HG03571 (cell line): ENCODE results near the gene APEH.

ENCODE experiments used
- ATAC-seq: cut with Tn5 transposase; IDR thresholded peaks from one replicate; pipeline ENCODE4 v1.9.1; 2021; ENCODE audit not compliant: unreplicated experiment

The APEH gene

DNA sequence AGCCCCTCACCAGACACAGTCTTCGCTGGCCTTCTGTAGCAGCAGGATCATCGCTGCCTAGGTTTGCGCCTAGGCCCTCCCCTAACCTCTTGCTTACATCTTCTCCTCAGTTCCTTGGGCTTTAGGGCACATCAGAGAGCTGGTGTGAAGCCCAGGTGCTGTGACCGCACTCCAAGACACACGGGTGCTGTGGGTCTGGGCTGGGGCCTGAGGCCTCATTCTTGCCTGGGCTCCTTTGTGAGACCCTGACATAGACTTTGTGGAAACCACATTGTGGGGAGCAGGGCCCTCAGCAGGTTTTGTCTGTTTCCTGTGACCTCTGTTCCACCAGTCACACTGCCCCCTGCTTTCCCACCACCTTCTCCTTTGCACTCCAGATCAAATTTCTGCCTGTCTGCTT lies 37.3 kb downstream of the APEH start:
- ATAC-seq = no peak

DNA sequence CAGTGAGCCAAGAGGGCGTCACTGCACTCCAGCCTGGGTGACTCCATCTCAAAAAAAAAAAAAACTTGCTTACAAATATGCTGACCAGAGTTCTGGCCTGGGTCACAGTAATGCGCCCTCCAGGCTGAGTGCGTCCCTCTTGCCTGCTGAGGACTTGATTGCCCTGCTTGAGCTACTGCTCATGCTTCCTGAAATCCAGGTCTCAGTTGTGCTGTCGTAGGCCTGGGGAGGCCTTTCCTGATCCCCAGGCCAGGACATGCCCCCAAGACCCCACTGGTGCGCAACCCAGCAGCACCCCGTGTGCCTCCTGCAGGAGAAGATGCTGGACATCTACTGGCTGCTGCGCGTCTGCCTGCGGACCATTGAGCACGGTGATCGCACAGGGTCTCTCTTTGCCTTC lies 38.0 kb downstream of the APEH start:
- no peak for ATAC-seq

DNA sequence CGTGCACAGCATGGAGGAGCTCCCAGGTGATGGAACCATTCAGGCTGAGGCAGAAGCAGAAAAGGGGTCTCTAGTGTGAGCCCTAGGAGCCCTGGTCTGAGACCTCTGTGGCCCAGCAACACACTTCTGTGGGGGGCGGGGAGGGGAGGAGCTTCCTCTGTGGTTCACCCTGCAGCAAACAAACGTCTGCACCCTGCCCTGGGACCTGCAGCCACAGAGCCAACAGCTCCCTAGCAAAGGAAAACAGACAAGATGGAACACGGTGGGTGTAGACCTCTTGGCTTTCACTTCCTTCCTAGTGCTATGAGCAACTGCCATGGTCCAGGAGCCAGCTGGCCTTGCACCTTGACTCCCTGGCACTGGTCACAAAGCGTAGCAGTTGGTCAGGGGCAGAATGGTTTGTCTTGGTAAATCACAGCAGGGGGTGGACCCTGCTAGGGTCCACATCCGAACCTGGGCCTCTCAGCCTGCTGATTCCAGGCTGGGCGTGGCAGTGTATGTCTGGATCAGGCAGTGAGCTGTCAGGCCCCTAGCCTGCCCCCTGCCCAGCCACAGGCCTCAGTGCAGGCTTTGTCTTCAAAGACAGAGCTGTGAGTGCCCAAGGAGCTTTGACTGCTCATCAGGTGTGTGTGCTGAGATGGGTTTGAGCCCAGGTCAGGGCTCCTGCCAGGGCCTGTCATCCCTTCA lies 38.6 kb downstream of the APEH start:
- no peak for ATAC-seq

DNA sequence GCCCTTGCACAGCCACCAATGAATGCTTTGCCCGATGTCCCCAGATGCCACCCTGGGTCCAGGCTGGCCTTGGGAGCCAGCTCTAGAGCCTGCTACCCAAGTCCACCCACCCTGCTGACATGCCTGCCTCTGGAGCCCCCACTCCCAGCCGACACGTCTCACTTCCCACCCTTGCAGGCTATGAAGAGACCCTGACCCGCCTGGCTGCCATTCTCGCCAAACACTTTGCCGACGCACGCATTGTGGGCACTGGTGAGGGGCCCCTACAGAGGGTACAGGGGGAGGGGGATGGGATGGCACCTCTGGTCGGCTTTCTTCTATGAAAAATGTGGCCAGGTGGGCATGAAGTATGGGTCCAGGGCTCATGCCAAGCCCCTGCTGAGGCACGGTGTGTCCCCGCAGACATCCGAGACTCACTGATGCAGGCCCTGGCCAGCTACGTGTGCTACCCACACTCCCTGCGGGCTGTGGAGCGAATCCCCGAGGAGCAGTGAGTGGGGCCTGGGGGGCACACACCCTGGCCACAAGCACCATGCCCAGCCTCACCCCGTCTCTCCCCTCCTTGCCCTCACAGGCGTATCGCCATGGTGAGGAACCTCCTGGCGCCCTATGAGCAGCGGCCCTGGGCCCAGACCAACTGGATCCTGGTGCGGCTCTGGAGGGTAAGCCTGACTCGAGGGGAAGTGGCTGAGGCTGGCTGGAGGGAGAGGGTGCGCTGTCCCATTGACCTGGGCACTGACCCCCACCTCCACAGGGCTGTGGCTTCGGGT lies 39.4 kb downstream of the APEH start:
- ATAC-seq = no peak

DNA sequence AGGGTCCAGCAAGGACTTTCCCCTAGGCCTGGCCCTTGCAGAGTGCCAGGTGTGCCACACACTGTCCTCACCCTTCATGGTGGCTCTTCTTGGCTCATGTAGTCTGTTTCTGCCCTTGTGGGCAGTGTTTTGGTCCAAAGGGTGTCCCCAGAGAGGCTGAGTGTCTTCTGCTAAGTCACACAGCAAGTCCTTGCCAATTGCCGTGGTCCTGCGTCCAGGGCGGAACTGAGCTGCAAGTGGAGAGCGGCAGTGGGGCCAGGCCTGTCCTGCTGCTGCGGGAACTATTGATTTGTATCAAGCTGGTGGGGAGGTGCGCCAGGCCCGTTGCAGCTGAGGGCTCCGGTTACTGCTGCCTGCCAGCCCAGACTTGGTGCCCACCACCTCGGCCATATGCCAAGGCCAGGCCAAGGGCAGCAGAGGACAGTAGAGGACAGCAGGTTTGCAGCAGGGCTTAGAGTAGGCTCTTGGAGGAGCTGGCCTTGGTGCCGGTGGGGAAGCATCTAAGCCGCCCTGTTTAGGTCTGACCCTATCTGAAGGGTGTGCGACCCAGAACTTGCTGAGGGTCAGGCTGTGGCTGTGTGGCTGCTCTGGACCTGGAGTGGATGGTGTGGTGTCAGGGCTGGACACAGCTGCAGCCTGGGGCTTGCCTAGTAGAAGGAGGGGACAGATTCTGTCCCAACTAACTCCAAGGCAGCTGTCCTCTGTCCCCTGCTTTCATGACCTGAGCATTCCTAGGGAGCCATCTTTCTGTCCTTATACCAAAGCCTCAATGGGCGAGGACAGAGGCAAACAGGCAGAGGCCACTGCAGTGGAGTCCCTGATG lies 40.8 kb downstream of the APEH start:
- no peak for ATAC-seq

DNA sequence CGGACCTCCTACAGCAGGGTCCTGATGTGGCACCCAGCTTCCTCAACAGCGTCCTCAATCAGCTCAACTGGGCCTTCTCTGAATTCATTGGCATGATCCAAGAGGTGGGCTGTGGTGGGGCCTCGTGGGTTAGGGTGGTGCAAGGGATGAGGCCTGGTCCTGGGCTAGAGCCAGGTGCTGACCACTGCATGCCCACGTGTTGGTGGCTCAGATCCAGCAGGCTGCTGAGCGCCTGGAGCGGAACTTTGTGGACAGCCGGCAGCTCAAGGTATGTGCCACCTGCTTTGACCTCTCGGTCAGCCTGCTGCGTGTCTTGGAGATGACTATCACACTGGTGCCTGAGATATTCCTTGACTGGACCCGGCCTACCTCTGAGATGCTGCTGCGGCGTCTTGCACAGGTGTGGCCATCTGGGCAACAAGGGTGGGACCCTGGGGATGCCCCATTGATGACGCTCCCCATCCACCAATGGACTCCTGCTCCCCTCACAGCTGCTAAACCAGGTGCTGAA lies 41.5 kb downstream of the APEH start:
- ATAC-seq = no peak

DNA sequence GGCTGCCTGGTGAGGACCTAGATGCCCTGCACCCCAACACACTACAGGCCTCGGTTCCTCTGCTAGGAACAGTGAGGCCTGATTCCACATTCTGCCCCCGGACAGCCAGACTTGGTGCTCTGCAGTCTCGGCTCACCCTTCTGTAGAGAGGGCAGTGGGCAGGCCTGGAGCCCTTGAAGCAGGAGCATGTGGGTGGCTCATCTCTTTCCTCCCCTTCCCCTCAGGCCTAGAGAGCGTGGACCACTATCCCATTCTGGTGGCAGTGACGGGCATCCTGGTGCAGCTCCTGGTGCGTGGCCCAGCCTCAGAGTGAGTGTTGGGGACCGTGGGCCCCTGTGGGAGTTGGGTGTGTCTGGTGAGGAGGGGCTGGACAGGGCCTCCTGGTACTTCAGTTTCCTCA lies 42.0 kb downstream of the APEH start:
- no peak for ATAC-seq

DNA sequence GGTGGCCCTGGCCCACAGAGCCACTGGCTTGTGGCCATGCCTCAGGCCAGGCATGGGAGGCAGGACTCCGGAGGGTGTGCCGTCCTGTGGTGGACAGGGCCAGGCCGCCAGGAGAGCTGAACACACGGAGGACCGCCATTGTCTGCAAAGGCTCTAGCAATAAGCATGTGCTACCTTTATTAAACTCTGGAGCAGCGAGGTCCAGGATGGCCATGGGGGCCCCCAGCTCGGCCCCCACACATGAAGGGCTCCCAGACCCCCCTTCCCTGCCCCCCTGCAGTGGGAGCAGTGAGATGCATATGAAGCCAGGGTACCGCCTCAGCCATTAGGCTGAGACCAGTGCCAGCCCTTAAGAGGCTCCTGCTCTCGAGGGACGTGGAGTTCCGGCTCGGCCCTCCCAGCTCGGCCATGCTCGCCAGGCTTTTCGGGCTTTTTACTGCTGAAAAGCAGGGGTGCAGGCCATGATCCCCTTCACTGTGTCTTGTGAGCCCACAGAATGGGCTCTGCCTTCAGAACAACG lies 42.6 kb downstream of the APEH start:
- no peak for ATAC-seq

DNA sequence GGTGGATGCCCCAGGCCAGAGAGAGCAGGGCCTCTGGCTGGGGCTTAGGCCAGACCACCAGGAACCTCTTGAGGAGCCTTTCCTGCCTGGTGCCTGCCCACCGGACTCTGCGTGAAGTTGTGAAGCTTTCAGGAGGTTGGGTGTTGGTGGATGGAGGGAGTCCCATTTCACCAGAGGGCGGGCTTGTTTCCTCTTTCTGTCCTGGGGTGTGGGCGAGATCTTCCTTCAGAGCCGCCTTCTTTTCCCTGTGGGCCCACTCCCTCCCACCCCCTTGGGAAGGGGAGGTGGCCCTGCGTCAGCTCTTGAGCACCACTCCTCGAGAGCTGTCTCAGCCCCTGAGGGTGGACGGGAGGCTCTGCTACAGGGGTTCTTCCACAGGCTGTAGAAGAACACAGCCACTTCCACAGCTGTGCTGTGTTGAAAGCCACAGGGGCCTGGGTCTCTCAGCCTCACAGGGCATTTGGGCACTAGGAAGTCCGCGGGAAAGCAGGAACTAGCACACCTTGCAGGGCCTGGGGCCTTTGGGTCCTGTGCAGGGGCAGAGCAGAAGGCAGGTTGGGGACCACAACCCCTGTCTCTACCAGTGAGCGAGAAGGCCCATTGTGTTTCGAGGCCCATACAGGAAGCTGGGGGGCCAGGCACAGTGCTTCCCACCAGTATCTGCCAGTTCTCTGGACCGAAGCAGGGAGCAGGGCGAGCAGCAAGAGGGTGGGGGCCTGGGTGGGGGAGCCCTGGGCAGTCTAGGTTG lies 43.2 kb downstream of the APEH start:
- ATAC-seq = no peak

DNA sequence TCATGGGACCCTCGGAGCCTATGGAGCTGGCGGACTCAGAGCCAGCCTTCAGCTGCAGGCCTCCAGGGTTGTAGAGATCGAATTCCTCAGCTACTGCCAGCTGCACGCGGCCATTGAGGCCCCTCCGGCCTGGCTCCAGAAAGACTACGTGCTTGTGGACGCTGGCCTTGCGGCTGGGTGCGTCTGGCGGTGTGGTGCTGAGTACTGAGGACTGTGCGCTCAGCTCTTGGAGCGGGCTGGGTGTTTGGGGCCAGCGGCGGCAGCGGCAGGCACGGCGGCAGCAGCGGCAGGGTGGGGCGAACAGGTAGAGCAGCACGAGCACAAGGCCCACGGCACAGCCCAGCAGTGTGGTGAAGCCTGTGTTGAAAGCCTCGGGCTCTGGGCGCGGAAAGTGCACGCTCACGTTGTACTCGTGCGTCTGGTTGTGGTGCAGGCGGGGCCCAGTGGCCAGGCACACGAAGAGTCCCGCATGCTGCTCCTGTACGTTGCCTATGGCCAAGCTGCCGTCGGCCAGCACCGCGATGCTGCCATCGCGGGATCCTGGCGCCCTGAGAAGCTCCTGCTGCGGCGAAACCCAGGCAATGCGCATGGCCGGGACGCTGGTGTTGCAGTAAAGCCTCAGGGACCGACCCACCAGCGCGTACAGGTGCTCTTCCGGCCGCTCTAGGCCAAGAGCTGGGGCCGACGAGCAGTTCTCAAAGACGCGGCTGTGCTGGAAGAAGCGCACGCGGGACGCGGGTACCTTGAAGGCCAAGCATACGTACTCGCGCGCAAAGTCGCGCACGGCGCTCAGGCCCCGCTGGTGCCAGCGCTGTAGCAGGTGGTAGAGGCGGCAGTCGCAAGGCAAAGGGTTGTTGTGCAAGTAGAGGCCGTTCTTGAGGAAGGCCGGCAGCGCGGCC lies 44.1 kb downstream of the APEH start:
- no peak for ATAC-seq

DNA sequence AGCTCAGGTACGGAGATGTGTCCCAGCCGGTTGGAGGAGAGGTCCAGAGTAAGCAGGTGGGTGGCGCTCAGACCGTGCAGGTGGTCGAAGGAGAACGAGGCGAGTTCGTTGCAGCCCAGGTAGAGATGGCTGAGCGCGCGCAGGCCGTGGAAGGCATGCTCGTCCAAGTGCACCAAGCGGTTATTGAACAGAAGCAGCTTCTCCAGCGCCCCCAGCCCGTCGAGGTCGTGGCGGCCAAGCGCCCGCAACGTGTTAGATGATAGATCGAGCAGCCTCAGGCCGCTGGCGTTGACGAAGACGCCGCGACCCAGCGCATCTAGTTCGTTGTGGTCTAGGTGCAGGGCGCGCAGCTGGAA lies 44.7 kb downstream of the APEH start:
- ATAC-seq = no peak

DNA sequence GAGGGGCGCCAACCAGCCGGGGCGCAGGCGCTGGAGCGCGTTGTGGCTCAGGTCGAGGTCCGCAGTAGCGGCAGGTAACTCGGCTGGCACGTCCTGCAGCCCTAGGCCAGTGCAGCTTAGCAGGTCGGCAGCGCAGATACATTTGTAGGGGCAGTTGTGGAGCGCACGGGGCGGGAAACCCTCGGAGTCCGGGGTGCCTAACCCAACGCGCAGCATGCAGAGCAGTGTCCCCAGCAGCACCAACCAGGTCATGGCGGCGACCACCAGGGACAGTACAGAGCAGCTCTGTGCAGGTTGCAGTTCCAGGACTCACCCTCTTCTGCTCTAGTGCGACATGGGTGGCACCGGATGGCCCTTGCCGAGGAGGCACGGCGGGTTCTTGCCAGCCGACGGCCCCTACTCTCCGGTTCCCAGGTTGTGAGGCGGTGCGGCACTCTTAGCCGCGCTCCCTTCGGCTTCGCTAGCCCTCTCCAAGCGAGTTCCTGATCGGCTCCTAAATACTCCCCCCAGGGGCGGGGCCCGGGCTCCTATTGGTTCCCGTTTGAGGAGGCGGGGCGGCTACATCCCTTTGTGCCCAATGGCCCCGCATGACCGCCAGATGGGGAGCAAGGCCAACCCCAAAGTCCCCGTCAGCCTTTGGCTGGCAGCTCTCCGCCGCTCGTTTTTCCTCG lies 45.2 kb downstream of the APEH start, which contains the start of gene AMIGO3:
Gene AMIGO3, minus strand, starts transcription at position 471 of the 671 bp plus-strand sequence. Its CDS starts 219 bp downstream, at position 252.
- peak; percentile 43 for ATAC-seq

DNA sequence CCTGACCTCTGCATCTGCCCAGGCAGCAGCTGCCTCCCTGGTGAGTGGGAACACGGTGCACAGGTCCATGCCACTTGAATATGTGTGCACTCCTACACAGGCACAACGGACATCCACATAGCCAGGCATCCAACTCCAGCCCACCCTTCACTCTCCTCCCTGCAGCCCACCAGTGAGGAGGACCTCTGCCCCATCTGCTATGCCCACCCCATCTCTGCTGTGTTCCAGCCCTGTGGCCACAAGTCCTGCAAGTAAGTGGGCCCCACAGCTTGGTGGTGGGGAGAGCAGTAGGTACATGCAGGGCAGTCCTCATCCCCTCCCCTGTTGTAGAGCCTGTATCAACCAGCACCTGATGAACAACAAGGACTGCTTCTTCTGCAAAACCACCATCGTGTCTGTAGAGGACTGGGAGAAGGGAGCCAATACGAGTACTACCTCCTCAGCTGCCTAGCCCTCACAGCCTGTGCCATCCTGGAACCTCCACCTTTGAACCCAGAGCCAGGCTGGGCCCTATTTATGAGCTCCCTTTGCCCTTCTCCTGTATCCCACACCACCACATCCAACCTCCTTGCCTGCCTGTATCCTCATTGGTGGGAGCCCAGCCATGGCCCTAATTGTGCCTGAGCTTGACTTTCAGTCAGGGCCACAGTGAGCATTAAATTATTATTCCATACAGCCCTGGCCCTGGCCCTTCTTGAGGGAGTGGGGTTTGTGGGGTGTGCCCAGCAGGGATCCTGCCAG lies 46.9 kb downstream of the APEH start:
- no peak for ATAC-seq

DNA sequence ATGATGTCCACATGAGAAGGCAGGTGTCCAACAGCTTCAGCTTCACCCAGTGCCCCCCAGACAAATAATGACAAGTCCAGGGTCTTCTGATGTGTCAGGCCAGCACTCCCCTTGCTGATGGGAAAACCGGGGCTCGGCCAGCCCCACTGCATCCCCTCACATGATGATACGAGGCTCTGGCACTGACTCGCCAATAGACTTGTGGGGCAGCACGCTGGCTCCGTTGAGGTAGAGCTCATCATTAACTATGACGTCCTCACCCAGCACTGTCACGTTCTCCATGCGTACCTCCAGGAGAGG lies 47.4 kb downstream of the APEH start:
- ATAC-seq = no peak

DNA sequence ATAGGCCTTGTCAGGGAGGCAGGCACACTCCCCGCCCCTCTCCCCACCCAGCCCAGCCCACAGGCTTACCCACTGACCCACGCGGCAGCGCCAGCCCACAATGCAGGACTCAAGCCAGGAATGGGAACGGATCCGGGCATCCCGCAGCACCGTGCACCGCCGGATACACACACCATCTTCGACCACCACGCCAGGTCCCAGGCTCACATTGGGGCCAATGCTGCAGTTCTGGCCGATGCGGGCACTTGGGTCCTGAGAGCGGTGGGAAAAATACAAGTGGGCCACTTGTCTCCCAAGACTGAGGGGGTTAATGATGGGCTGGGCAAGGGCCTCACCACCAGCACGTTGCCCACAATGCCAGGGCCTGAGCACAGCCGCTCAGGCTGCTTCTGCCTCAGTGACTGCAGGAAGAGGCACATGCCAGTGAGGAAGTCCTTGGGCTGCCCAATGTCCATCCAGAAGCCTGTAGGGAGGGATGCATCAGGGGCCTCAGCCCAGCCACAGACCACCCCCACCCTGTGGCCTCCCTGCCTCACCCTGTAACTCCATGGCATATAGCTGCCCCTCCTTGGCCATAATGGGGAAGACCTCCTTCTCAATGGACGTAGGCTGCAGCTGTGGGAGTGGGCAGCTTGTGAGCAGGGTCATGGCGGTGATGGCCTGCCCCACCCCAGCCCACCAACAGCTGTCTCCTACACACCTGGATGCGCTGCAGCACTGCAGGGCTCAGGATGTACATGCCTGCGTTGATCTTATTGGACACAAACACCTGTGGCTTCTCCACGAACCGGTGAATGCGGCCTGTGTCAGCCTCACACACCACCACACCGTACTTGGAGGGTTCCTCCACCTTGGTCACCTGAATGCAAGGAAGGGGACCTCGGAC lies 48.0 kb downstream of the APEH start:
- no peak for ATAC-seq

DNA sequence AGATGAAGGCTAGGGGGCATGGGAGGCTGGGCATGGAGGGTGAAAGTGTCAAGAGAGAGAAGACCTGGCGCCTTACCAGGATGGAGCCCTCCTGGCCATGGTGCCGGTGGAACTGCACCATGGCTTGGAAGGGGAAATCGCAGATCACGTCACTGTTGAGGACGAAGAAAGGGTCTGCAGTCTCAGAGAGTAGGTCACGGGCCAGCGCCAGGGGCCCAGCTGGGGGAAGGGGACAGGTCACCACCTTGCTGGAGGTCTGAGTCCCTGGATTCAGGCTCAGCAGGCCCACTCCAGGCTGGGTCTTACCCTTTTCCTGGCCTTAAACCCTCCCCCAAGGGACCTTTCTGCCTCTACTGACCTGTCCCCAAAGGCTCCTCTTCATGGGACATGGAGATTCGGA lies 48.7 kb downstream of the APEH start:
- ATAC-seq = no peak

DNA sequence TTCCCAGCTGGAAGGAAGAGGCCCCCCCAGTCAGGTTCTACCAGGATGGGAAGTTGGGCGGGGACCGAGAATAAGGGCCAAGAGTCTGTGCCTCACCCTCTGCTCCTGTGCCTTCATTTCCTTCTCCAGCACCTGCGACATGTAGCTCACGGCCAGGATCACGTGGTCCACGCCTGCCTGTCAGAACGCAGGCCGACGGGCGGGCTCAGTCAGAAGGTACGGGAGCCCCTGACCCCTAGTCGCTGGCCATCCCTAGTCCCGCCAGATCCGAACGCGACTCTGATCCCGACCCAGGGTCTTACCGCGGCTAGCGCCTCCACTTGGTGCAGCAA lies 49.1 kb downstream of the APEH start:
- peak; percentile 2 for ATAC-seq
